Neural cell (in vitro differentiated cells): Measurements from ENCODE around the gene LILRB5. TPM values are rescaled to one million over a fixed set of nuclear protein-coding genes. Genes with fewer than 3 reads are reported as not detected.
"Not testable (repeated sequence)": the region's sequence is repeated elsewhere in the genome, so short reads cannot be mapped to it uniquely, and the experiment has no call there.

ENCODE experiments used
- H2AFZ ChIP-seq: fragments of 200-600, 300-800 bp; sonication (generic), shearing (Covaris generic); 2 replicates; pipeline ENCODE4 v1.6.0; 2014; ENCODE audit warnings: low read depth, mild to moderate bottlenecking, antibody characterized with exemption, low read length, moderate library complexity
- H3F3A ChIP-seq: fragments of 200-600 bp; shearing (Covaris generic); 2 replicates; pipeline ENCODE4 v1.6.1; 2016; ENCODE audit warnings: mild to moderate bottlenecking, moderate library complexity, mixed read lengths, antibody characterized with exemption, low read length; ENCODE audit not compliant: insufficient read depth, poor library complexity, severe bottlenecking
- H3K27ac ChIP-seq: fragments of 200-600, 300-800 bp; sonication (generic), shearing (Covaris generic); 2 replicates; pipeline ENCODE4 v1.5.1; 2014; ENCODE audit warnings: mild to moderate bottlenecking, low read length, moderate library complexity
- H3K27me3 ChIP-seq: fragments of 300-800, 200-600 bp; sonication (generic), shearing (Covaris generic); 2 replicates; pipeline ENCODE4 v1.6.0; 2014; ENCODE audit warnings: mild to moderate bottlenecking, low read depth, low read length, moderate library complexity; ENCODE audit not compliant: insufficient read depth
- H3K36me3 ChIP-seq: fragments of 300-800, 200-600 bp; sonication (generic), shearing (Covaris generic); 2 replicates; pipeline ENCODE4 v1.5.1; 2014; ENCODE audit warnings: mild to moderate bottlenecking, antibody characterized with exemption, low read length, moderate library complexity; ENCODE audit not compliant: insufficient read depth
- H3K4me2 ChIP-seq: fragments of 300-800, 200-600 bp; sonication (generic), shearing (Covaris generic); 2 replicates; pipeline ENCODE4 v1.6.0; 2014; ENCODE audit warnings: mild to moderate bottlenecking, low read length
- H3K4me3 ChIP-seq: fragments of 300-800, 200-600 bp; sonication (generic), shearing (Covaris generic); 2 replicates; pipeline ENCODE4 v1.5.1; 2014; ENCODE audit warnings: mild to moderate bottlenecking, low read length, moderate library complexity
- H3K79me2 ChIP-seq: fragments of 200-600 bp; shearing (Covaris generic); replicated peaks from 2 replicates; pipeline ENCODE4 v1.6.0; 2014; ENCODE audit warnings: mild to moderate bottlenecking, low read length, moderate library complexity; ENCODE audit not compliant: insufficient read depth
- H3K9ac ChIP-seq: fragments of 300-800, 200-600 bp; sonication (generic), shearing (Covaris generic); 2 replicates; pipeline ENCODE4 v1.6.1; 2016; ENCODE audit warnings: mild to moderate bottlenecking, low read length, mixed read lengths
- H3K9me2 ChIP-seq: fragments of 200-600 bp; shearing (Covaris generic); 2 replicates; pipeline ENCODE4 v1.6.1; 2016; ENCODE audit warnings: mild to moderate bottlenecking, low read length, mixed read lengths; ENCODE audit not compliant: insufficient read depth
- H3K9me3 ChIP-seq: fragments of 200-600, 300-800 bp; sonication (generic), shearing (Covaris generic); 2 replicates; pipeline ENCODE4 v1.6.1; 2016; ENCODE audit warnings: mild to moderate bottlenecking, mixed run types, low read length, moderate library complexity, mixed read lengths
- H4K20me1 ChIP-seq: fragments of 200-600 bp; shearing (Covaris generic); 2 replicates; pipeline ENCODE4 v1.6.1; 2016; ENCODE audit warnings: mild to moderate bottlenecking, mixed run types; ENCODE audit not compliant: insufficient read depth
- CTCF ChIP-seq: fragments of 450-650 bp; IDR thresholded peaks from 2 replicates; pipeline ENCODE4 v1.5.1; 2014; ENCODE audit warnings: antibody characterized with exemption, mild to moderate bottlenecking, moderate library complexity; ENCODE audit not compliant: poor library complexity, severe bottlenecking
- EP300 ChIP-seq: fragments of 450-650 bp; conservative IDR thresholded peaks from 2 replicates; pipeline ENCODE4 v1.6.1; 2014; ENCODE audit warnings: antibody characterized with exemption, mild to moderate bottlenecking, moderate library complexity; ENCODE audit not compliant: poor library complexity, severe bottlenecking
- EZH2 ChIP-seq: fragments of 200-600, 300-800 bp; shearing (Covaris generic), sonication (generic); IDR thresholded peaks from 2 replicates; pipeline ENCODE4 v1.6.1; 2014; ENCODE audit warnings: antibody characterized with exemption, low read length, borderline replicate concordance, mild to moderate bottlenecking; ENCODE audit not compliant: insufficient read depth, poor library complexity, severe bottlenecking
- MXI1 ChIP-seq: fragments of 450-650 bp; conservative IDR thresholded peaks from 2 replicates; pipeline ENCODE4 v1.6.1; 2014; ENCODE audit warnings: antibody characterized with exemption, mild to moderate bottlenecking; ENCODE audit not compliant: poor library complexity, severe bottlenecking
- POLR2AphosphoS5 ChIP-seq: IDR thresholded peaks from 2 replicates; pipeline ENCODE4 v1.6.1; 2012
- RAD21 ChIP-seq: fragments of 450-650 bp; conservative IDR thresholded peaks from 2 replicates; pipeline ENCODE4 v1.6.1; 2014; ENCODE audit warnings: antibody characterized with exemption, mild to moderate bottlenecking, moderate library complexity
- REST ChIP-seq: IDR thresholded peaks from 2 replicates; pipeline ENCODE4 v1.6.1; 2012; ENCODE audit warnings: borderline replicate concordance
- SMC3 ChIP-seq: fragments of 450-650 bp; conservative IDR thresholded peaks from 2 replicates; pipeline ENCODE4 v1.6.1; 2014; ENCODE audit warnings: antibody characterized with exemption, mild to moderate bottlenecking, moderate library complexity; ENCODE audit not compliant: poor library complexity
- TAF1 ChIP-seq: IDR thresholded peaks from 2 replicates; pipeline ENCODE4 v1.6.1; 2012; ENCODE audit warnings: low read depth
- polyA plus RNA-seq: library from polyadenylated mRNA; depleted of rRNA; stranded (reverse); fragments of >200 nt; gene quantifications from 2 replicates; pipeline ENCODE4 v1.2.3, GENCODE V29; 2014

The LILRB5 gene
- polyA plus RNA-seq, 1 donor from 2014 or later: not detected

GRCh38 chr19:54272181-54272580, 15.1 kb upstream of the LILRB5 start:
- not testable (repeated sequence) for H3K9me2 ChIP-seq, H3K27me3 ChIP-seq, H3K9ac ChIP-seq, H2AFZ ChIP-seq, H4K20me1 ChIP-seq, H3K4me3 ChIP-seq, H3K36me3 ChIP-seq, H3F3A ChIP-seq, H3K4me2 ChIP-seq, H3K9me3 ChIP-seq, H3K79me2 ChIP-seq, H3K27ac ChIP-seq

GRCh38 chr19:54271587-54271986, 14.5 kb upstream of the LILRB5 start:
- H3K9me2 ChIP-seq, H3K27ac ChIP-seq, H2AFZ ChIP-seq, H3K36me3 ChIP-seq, H3K79me2 ChIP-seq, H4K20me1 ChIP-seq, H3K9ac ChIP-seq, H3F3A ChIP-seq, H3K9me3 ChIP-seq, H3K27me3 ChIP-seq, H3K4me3 ChIP-seq, H3K4me2 ChIP-seq: not testable (repeated sequence)

- no peak for TF ChIP-seq EZH2
- TF ChIP-seq POLR2AphosphoS5: no peak
- no peak for TF ChIP-seq CTCF
- no peak for TF ChIP-seq SMC3
- TF ChIP-seq TAF1: no peak
- no peak for TF ChIP-seq MXI1
- TF ChIP-seq REST: no peak
- no peak for TF ChIP-seq EP300
- TF ChIP-seq RAD21: no peak
Measured at GRCh38 chr19:54271106-54271505, 14.0 kb upstream of the LILRB5 start.

More at GRCh38 chr19:54271106-54271505, 14.0 kb upstream of the LILRB5 start:
- Histone ChIP-seq H3K9me3 (no peaks in the 10 kb centered on the region), H3F3A (no peaks in the 10 kb centered on the region), H3K9ac (no peak overlapping the region), H3K27ac (no peak overlapping the region), H3K79me2 (no peaks in the 10 kb centered on the region), H3K27me3 (no peaks in the 10 kb centered on the region), H3K4me3 (no peak overlapping the region), H2AFZ (no peak overlapping the region), H4K20me1 (no peaks in the 10 kb centered on the region), H3K4me2 (no peak overlapping the region), H3K36me3 (no peaks in the 10 kb centered on the region), H3K9me2 (no peaks in the 10 kb centered on the region)
